Calu3 (cell line): ENCODE data around the gene P2RY4. TPM values are rescaled to one million over a fixed set of nuclear protein-coding genes. Genes with fewer than 3 reads are reported as not detected.

Experiments used
- BruUV-seq: library from RNA; stranded (reverse); fragments of 400-500 nt; replicated peaks from 2 replicates; lab custom pipeline; 2021; lab: Mats Ljungman, UMichigan
- CTCF ChIA-PET: fragments of 300-600 bp; sonication (Branson Sonifier 250); formaldehyde crosslinking; loops from one replicate; lab custom pipeline; 2022; ENCODE audit warnings: antibody characterized with exemption; lab: Charles Lee
- DNase-seq: peaks from one replicate; pipeline ENCODE4 v3.0.0; 2022
- H3K27ac Mint-ChIP-seq: one replicate; pipeline ENCODE4 v1.8.0; 2022; ENCODE audit warnings: mixed read lengths; ENCODE audit not compliant: unreplicated experiment
- H3K27me3 Mint-ChIP-seq: one replicate; pipeline ENCODE4 v1.8.0; 2022; ENCODE audit warnings: mixed read lengths; ENCODE audit not compliant: unreplicated experiment
- H3K36me3 Mint-ChIP-seq: one replicate; pipeline ENCODE4 v1.8.0; 2022; ENCODE audit warnings: mild to moderate bottlenecking, moderate library complexity, mixed read lengths; ENCODE audit not compliant: insufficient read depth, unreplicated experiment
- H3K4me1 Mint-ChIP-seq: one replicate; pipeline ENCODE4 v1.8.0; 2022; ENCODE audit warnings: mild to moderate bottlenecking, low read depth, mixed read lengths; ENCODE audit not compliant: unreplicated experiment
- H3K4me3 Mint-ChIP-seq: one replicate; pipeline ENCODE4 v1.8.0; 2022; ENCODE audit warnings: mild to moderate bottlenecking, low read depth, moderate library complexity, mixed read lengths; ENCODE audit not compliant: unreplicated experiment
- H3K9me3 Mint-ChIP-seq: one replicate; pipeline ENCODE4 v1.8.0; 2022; ENCODE audit warnings: low read depth, mixed read lengths; ENCODE audit not compliant: unreplicated experiment
- CTCF ChIP-seq: fragments of 200-600 bp; IDR thresholded peaks from one replicate; pipeline ENCODE4 v1.8.0; 2022; ENCODE audit warnings: antibody characterized with exemption; ENCODE audit not compliant: unreplicated experiment
- intact Hi-C: fragments of 100-400 bp; cut with micrococcal nuclease; formaldehyde crosslinking; loops from one replicate; pipeline ENCODE4 v1.10.0; 2022; ENCODE audit not compliant: unreplicated experiment
- total RNA-seq: library from RNA; stranded (reverse); gene quantifications from 2 replicates; pipeline ENCODE4 v1.2.3, GENCODE V29; 2022

P2RY4 gene
- total RNA-seq, 1 experiment from 2014 or later: not detected

GRCh38 chrX:70257423-70258288 lies 2.3 kb downstream of the P2RY4 start:
- no TSS peak for BruUV-seq
- peaks cover 2% of the 10 kb centered on the region for H3K9me3 Mint-ChIP-seq
- no peak for TF ChIP-seq CTCF

GRCh38 chrX:70255452-70255851 lies 4.6 kb downstream of the P2RY4 start:
- peak overlapping the region; percentile 43 for H3K27ac Mint-ChIP-seq
- H3K27me3 Mint-ChIP-seq: no peaks in the 10 kb centered on the region
- H3K9me3 Mint-ChIP-seq: peaks cover 2% of the 10 kb centered on the region
- DNase-seq: no peak
- CTCF ChIA-PET: no interaction called here
- H3K4me1 Mint-ChIP-seq: peaks cover 44% of the 10 kb centered on the region
- TF ChIP-seq CTCF: no peak
- H3K36me3 Mint-ChIP-seq: no peaks in the 10 kb centered on the region
- H3K4me3 Mint-ChIP-seq: no peak overlapping the region
- BruUV-seq: no TSS peak
- intact Hi-C loops: no loop called here

More at GRCh38 chrX:70257423-70258288, 2.3 kb downstream of the P2RY4 start:
- Mint-ChIP-seq H3K4me1 (peaks cover 41% of the 10 kb centered on the region), H3K27me3 (no peaks in the 10 kb centered on the region), H3K27ac (no peak overlapping the region), H3K36me3 (no peaks in the 10 kb centered on the region), H3K4me3 (no peak overlapping the region)
- no peak for DNase-seq
- intact Hi-C loops: no loop called here
- CTCF ChIA-PET: no interaction called here

DNA sequence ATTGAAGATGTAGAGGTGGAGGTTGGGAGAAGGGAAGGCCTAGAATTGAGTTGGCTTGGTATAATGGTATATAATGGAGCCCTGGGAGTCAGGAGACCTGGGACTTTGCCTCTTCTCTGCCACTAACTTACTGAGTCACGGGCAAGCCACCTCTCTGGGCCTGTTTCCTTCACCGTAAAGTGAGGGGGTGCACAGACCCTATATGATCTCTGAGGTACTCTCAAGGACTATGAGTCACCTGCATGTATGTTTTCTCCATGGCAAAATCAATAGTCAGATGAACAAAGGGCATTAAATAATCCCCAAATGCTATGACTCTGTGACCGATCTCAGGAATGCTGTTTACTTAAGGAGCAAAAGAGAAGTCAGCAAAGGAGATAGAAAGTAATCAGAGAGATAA lies 5.1 kb downstream of the P2RY4 start:
- Mint-ChIP-seq H3K36me3 (no peaks in the 10 kb centered on the region), H3K27me3 (no peaks in the 10 kb centered on the region), H3K27ac (peak overlapping the region; percentile 43), H3K9me3 (peaks cover 2% of the 10 kb centered on the region), H3K4me3 (no peak overlapping the region), H3K4me1 (peaks cover 44% of the 10 kb centered on the region)
- intact Hi-C loops: no loop called here
- CTCF ChIA-PET: no interaction called here
- no TSS peak for BruUV-seq
- TF ChIP-seq CTCF: no peak
- DNase-seq: peak; percentile 5

GRCh38 chrX:70254063-70254400 lies 6.0 kb downstream of the P2RY4 start:
- H3K4me3 Mint-ChIP-seq: no peak overlapping the region
- H3K27ac Mint-ChIP-seq: peak overlapping the region; percentile 43
- no peak for TF ChIP-seq CTCF
- no peaks in the 10 kb centered on the region for H3K36me3 Mint-ChIP-seq
- intact Hi-C loops: no loop called here
- H3K27me3 Mint-ChIP-seq: no peaks in the 10 kb centered on the region
- CTCF ChIA-PET: no interaction called here
- no peak for DNase-seq
- peaks cover 44% of the 10 kb centered on the region for H3K4me1 Mint-ChIP-seq
- peaks cover 2% of the 10 kb centered on the region for H3K9me3 Mint-ChIP-seq
- BruUV-seq: no TSS peak
